ENCODE measurements around the gene DRD5.
"Not testable (repeated sequence)": the region's sequence is repeated elsewhere in the genome, so short reads cannot be mapped to it uniquely, and the experiment has no call there.

The DRD5 gene

DNA sequence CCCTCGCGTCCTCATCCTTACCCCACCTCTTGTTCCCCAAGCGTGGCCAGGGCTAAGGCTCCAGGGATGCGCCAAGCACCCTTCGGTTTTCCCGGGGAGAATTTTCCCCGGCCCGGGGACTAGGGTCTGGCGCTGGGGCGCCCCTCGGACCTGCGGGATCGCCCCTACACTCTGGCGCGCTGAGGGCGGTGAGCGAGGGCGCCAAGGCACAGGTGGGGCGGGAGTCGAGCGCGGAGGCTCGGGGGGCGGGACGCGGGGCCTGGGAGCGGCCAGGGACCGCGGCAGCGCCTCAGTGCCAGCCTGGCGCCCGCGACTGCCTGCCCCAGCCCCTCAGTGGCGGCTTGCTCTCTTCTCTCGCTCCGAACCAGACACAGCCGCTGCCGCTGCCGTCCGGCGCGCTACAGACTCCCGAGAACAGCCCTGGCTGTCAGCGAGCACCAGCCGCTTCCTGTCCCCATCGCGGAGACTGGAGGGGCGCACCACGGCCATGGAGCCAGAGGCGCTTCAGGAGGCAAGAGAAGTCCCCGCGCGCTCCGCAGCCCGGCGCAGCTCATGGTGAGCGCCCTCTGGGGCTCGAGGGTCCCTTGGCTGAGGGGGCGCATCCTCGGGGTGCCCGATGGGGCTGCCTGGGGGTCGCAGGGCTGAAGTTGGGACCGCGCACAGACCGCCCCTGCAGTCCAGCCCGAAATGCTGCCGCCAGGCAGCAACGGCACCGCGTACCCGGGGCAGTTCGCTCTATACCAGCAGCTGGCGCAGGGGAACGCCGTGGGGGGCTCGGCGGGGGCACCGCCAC, at the start of gene DRD5:
Gene DRD5 (plus strand): TSS at position 292 of the 793 bp plus-strand sequence. CDS start 396 bp downstream, at position 688.
- no peak for DNase-seq

DNA sequence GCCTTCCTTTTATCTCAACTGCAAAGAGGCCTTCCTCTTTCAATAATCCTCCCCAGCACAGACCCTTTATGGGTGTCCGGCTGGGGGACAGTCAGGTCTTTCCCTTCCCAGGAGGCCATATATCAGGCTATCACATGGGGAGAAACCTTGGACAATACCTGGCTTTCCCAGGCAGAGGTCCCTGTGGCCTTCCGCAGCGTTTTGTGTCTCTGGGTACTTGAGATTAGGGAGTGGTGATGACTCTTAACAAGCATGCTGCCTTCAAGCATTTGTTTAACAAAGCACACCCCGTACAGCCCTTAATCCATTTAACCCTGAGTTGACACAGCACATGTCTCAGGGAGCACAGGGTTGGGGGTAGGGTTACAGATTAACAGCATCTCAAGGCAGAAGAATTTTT, 49.2 kb upstream of the DRD5 start:
- DNase-seq: not testable (repeated sequence)

DNA sequence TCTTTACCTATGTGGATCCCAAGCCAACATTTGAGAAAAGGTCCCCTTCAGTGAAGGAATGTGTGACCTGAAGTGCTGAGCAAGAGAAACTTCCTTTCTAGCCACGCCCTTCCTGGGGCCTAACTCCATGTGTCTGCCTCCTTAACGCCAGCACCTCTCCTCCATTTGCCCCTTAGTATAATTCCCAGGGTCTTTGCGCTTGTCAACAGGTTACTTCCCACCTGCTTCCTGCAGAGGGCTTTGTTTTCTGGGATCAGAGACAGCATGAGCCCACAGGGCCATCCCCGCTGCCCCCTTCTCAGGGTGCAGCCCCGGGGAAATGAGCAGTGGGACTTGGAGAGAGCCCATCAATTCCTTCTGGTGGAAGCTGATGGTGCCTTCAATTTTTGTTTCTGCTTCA, 45.9 kb upstream of the DRD5 start:
- no peak for DNase-seq

DNA sequence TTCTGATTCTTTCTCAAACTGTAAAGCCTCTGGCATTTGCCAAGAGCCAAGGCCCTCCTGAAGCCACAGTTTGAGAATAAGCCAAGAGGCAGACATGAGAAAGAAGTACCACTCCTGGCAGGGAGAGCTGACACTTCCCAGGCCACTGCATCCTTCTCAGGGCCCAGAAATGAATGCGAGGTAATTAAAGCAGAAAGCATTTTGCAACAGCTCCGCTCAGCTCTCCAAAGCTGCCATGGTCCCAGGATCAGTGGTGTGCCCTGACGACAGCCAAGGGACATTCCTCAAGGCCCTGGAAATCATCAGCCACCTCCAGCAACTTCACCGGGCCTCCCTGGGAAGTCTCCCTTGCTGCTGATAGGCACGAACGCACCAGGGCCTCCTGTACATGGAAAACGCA, 44.2 kb upstream of the DRD5 start:
- DNase-seq: not testable (repeated sequence)

DNA sequence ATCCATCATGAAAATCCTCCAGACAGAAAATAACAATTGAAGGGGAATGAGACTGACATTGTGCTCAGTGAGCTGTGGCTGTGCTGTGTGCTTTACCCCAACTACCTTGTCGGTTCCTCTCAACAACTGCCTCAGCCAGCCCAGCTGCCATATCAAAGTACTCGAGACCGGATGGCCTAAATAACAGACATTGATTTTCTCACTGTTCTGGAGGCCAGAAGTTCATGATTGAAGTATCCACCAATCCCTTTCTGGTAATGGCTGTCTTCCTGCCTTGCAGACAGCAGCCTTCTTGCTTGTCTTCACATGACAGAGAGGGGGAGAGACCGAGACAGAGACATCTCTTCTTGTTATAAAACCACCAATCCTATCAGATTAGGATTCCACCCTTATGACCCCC, 37.6 kb upstream of the DRD5 start:
- DNase-seq: not testable (repeated sequence)

DNA sequence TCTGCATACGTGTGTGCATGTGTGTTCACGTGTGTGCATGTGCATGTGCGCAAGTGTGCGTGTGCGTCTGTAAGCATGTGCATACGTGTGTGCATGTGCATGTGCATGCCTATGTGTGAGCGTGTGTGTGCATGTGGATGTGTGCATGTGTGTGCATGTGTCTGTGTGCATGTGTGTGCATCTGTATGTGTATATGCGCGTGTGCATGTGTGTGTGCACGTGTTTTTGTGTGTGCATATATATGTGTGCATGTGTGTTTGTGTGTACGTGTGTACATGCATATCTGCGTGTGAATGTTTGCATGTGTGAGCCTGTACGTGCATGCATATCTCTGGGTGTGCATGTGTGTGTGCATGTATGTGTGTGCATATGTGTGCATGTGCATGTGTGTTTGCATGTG, 35.7 kb upstream of the DRD5 start:
- no peak for DNase-seq

DNA sequence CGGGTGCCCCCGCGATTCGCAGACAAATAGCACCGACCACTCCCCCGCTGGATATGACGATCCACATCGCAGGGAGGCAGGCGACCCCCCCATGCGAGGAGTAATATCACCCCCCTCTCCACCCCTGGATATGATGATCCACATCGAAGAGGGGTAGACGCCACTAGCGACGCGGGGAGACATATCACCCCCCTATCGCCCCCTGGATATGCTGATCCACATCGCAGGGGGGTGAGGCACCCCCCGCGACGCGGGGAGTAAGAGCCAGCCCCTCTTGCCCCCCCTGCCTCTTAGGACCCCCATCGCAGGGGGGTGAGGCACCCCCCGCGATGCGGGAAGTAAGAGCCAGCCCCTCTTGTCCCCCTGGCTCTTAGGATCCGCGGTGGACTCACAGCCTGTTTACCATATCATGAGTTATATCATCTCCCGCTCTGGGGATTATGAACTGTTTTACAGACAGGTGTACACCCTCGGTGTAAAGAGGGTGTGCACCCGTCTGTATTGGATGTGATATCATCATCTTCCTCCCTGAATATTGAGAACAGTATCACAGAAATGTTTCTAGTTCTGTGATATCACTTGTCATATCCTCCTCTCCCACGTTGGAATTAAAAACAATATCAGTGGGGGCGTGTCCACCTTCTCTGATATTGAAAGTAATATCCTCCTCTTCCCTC, 22.7 kb upstream of the DRD5 start:
- DNase-seq: no peak

DNA sequence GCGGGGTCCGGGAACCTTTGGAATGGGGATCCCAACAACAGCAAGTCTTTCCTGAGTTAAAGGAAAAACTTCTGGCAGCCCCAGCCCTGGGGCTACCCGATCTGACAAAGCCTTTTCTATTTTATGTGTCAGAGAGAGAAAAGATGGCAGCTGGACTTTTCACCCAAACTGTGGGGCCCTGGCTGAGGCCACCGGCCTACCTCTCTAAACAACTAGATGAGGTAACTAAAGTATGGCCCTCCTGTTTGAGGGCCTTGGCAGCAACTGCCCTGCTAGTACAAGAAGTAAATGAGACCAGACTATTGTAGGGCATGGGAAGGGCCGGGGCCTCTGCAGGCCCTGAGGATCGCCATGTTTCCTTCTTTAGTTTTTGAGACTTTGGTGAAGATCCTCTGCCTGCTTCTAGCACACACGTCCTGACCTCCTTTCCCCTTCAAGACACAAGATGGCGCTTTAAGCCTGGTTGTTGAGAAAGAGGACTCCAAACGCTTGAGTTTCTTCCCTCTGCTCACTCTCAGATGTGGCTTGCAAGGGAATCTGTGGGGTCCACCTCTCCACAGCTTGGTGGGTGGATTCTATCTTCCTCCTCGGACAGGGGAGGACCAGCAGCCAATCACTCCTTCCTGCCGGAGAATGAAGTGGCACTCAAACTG, 18.5 kb upstream of the DRD5 start:
- DNase-seq: peak; percentile 81 to 87 (median 83)

DNA sequence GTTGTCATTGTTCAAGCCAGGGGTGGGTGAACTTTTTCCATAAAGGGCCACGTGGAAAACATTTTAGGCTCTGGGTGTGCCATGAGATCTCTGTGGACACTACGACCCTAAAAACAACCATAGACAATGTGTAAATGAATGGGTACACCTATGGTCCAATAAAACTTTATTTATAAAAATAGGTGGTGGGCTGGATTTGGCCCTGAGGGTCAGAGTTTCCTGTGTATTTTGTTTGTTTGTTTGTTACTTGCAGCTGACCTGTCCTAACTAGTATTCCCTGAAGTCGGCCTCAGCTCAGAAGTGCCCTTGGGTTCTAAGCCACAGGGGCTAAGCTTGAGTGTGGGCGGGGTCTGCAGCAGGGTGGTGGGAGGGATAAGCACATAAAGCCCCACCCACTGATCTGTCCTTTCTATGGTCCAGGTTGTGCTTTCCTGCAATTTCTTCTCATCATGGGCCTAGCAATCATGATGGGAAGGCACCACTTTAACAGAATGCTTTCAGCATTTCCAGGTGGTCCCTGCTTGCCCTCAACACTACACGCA, 17.2 kb upstream of the DRD5 start:
- no peak for DNase-seq

DNA sequence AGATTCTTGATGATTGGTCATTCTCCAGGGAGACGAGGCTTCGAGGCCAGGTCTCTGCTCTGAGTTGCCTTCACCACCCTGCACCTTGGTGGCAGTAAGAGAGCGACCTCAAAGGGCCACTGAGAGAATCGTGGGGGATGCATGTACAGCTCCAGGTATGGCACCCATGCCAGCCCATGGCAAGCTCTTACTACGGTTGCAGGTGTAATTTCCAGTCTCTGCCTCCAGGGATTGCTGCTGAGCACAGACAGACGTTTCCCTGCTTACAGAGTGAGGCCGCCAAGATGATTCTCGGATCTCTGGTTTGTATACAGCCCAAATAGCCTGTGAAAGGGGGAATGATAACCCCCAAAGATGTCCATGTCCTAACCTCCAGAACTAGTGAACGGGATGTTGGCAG, 16.3 kb upstream of the DRD5 start:
- DNase-seq: peak; percentile 33 to 47 (median 37)

DNA sequence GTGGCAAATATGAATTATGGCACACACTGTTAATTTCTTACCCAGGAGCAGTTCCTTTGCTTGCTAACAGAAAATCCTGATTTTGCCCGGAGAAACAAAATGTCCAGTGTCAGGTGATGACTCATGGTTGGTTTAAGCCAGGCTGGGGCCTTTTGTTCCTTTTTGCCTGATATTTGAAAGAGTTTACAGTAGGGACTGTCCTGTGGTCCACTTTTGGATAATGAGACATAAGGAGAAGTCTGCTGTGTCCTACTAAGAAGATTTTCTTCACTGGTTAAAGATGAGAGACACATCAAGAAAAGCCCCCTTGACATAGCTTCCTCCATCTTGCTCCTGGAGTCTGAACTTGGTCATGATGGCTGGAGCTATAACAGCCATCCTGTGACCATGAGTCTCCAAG, 12.1 kb upstream of the DRD5 start:
- peak; percentile 41 to 57 (median 54) for DNase-seq

DNA sequence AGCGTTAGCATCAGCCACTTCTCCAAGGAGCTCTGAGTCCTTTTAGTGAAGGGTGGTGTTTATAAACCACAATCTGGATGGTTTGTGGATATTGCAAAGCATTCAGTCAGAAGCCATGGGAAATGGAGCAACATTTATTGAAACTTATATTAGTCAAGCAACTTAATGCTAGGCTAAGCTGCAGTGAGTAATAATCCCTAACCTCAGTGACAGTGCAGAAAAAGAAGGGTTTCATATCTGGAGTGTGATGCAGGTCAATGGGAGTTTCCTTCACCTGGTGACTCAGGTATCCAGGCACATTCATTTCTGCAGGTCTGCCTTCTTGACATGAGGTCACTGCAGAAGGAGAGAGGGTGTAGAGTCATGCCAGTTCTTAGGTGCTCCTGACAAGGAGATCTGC, 10.4 kb upstream of the DRD5 start:
- DNase-seq: peak in 1 of 3 donors; percentile 28

DNA sequence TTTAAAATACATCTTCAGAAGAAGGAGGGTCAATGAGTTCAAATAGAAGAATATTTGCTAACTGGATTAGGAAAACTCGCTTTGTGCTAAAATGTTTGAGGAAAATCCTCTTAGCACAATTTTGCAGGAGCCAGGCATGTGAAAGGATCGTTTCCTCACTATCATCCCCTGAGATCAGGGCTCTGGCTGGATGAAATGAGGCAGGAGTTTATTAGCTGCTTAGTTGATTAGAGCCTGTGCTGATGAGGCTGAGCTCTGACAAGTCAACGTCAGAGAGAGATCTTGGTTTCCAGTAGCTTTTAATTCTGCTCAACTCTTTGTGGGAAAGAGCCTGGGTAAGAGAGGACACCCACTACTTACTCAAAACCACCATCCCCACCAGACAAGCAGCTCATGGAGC, 8.0 kb upstream of the DRD5 start:
- DNase-seq: no peak

DNA sequence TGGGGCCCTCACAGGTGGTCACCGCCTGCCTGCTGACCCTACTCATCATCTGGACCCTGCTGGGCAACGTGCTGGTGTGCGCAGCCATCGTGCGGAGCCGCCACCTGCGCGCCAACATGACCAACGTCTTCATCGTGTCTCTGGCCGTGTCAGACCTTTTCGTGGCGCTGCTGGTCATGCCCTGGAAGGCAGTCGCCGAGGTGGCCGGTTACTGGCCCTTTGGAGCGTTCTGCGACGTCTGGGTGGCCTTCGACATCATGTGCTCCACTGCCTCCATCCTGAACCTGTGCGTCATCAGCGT, 652 bp downstream of the DRD5 start:
- no peak for DNase-seq

DNA sequence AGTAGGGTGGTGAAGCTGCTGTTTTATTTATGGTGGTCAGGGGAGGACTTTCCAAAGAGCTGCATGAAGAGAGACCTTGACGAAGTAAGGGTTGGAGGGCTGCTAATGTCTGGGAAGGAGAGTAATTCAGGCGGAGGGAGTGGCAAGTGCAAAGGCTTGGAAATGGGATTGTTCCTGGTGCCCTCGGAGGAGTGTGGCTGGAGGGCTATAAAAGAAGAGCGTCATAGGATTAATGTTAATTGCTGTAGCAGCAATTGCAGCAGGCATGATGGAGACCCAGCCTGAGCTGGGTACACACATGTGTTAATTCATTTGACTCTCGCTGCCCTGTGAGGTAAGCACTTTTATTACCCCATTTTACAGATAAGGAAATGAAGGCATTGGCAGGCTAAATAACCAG, 4.5 kb downstream of the DRD5 start:
- not testable (repeated sequence) for DNase-seq

DNA sequence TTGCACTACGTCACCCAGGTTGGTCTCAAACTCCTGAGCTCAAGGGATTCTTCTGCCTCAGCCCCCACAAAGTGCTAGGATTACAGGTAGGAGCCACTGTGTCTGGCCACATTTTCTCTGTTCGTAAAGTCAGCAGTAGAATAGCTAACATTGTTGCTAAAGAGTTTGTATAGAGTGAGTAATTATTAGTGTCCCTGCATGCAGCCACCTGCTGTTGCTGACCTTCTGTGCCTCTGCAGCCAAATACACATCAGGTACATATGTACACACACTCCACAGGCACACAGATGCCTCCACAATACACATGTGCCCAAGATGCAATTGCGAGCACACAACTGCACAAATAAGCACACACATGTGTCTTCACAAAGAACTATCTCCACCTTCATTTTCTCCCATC, 10.9 kb downstream of the DRD5 start:
- no peak for DNase-seq

DNA sequence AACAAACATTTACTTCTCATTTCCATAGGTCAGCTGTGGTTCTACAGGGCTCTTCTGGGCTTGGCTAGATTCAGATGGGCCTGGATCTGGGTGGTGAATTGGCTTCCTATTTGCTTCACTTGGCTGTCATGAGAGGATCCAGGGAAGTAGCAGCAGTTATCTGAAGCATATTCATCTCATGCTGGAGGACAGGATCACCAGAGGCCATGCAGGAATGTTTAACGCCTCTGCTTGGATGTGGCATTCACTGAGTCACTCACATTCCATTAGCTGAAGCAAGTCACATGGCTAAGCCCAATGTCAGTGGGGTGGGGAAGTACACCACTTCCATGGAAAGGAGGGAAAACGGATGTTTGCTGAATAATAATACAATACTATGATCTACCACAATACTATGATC, 15.2 kb downstream of the DRD5 start:
- not testable (repeated sequence) for DNase-seq

DNA sequence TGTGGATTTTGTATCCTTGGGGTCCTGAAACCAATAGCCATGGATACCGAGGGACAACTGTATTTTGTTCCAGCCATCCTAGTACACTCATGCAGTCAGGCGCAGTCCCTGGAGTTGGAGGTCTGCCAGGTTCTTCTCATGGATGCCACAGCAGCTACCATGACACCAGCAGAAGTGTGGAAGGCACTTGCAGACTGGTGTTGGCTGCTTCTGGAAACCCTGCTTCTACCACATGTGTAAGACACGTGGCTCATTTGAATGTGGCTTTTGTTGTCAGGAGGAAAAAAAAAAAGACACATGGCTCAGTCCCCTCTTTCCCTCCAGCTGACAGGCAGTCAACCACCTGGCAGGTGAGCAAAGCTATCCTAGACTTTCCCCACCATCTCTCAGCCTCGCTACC, 19.4 kb downstream of the DRD5 start:
- no peak for DNase-seq

DNA sequence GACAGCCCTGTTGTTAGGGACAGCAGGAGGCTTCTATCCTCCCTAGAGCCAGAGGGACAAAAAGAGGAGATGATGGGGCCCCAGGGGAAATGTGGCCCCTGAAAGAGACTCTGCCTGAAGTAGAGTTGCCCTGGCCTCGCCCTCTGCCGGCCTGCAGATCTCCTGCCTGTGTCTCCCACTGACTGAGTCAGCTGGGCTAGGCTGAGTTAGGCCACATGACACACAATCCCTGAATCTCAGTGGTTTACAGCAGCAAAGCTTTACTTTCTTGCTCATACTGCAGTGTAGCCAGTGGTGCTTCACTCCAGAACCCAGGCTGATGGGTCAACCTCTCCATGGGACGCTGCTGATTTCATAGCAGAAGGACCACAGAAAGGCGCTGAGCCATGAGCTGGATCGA, 23.5 kb downstream of the DRD5 start:
- no peak for DNase-seq

DNA sequence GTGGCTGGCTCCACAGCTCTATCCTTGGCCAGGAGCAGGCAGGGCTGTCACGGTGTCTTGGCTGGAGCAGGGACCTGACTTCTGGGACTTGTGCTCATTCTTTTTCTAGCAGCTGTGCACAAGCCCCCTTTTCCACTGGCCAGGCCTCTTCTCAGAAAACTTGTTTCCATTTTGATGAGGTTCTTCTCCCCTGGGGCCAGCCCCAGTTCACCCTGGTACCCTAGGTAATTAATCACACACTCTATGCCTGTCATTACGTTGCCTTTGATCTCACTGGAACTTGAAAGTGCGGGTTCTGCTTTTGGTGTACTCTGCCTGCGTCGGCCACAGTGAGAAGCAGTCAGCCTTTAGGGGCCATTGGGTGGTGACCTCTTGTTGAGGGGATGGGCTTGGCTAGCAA, 26.6 kb downstream of the DRD5 start:
- no peak for DNase-seq

DNA sequence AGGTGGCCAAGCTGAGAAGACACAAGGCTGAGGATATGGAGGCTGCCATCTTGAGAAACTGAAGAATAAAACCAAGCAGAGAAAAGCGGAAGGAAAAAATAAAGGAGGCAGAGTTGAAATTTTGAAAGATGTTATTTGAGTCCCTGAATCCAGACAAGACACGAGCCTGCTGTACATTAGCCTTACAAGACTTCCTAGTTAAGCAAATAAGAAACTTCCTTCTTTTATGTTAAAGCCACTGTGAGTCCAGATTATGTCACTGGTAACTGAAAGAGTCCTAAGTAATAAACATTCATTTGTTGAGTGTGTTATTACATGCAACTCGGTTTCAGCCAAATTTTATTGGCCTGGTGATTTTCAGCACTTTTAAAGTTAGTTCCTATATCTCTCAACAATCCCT, 30.4 kb downstream of the DRD5 start:
- DNase-seq: peak; percentile 26 to 53 (median 40)

DNA sequence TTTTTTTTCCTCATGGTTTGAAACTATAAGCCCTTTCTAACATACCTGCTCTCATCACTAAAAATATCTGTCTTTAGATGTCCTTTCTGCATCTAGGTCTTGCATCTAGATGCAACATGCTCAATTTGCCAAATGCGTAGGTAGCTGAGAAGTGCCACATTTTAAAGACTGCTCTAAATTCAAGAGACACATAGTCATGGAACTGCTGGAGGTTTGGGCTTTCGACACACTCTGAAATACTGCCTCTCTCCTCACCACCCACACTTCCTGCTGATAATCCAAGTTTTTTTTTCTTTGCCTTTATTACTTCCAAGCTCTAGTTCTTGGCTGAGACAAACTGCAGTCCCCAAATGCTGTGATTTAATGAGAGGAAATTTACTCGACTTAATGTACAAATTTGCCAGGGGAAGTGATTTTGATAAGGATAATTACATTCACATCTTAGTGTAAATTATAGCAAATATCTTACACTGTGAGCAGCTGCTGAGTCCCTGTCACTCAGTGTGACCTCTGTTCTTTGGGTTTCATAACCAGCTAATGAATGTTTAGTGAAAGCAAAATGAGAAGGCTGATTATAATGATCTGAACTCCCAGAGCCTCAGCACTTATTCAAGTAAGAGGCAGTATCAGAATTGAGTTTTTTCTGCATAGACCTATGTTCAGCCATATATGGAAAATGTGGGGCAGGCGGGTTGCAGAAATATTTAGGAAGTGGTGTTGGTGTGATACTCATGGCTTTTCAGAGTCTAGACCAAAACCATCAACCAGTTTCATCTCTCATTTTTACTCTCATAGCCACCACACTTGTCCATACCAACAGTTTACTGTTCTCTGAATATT, 31.3 kb downstream of the DRD5 start:
- DNase-seq: peak; percentile 51 to 53 (median 52)

DNA sequence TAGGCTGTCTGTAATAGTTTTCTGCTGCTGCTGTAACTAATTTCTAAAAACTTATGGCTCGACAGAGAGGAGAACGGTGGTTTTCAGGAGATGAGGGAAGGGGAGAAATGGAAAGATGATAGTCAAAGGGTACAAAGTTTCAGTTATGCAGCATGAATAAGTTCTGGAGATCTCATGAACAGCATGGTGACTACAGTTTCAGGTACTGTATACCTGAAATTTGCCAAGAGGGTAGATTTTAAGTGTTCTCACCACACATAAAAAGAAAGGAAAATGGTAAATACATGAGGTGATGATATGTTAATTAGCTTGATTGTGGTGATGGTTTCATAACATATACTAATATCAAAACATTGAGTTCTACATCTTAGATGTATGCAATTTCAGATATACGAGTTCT, 34.9 kb downstream of the DRD5 start:
- DNase-seq: no peak

Measured in suppressor macrophage treated with lipopolysaccharide for 1 hour (primary cell).